Measurements from ENCODE around the gene C17orf113.

Gene C17orf113

DNA sequence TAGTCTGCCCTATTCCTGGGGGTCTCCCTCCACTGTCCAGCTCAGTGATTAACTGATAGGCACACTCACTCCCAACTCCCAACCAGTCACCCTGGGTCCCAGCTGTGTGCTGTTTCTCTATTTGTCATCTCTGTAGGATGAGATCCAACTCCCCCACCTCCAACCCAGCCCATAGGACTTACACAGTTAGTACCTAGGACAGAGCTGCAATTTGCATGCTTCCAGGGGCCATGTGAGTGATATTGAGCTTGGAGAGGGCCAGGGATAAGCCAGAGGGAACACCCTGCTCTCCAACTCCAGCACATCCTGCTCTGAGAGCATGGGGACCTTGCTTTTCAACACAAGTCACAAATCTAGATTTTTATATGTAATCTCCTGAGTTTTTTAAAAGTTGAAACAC lies 8.8 kb downstream of the C17orf113 start:
- H3K27me3 ChIP-seq (ENCODE audit: control insufficient read depth, insufficient read depth, low read length, poor library complexity, severe bottlenecking): no peaks in the 10 kb centered on the region
- no peak overlapping the region for H3K27ac ChIP-seq (ENCODE audit: insufficient read depth, low read depth, low read length, poor library complexity, severe bottlenecking)
- no peaks in the 10 kb centered on the region for H3K36me3 ChIP-seq (ENCODE audit: control insufficient read depth, insufficient read depth, low read length)
- H3K4me1 ChIP-seq (ENCODE audit: control insufficient read depth, insufficient read depth, low read length): peaks cover 16% of the 10 kb centered on the region
- no peaks in the 10 kb centered on the region for H3K9me3 ChIP-seq (ENCODE audit: control insufficient read depth, low read length)
- no peak overlapping the region for H3K4me3 ChIP-seq (ENCODE audit: insufficient read depth, low read depth, low read length)

DNA sequence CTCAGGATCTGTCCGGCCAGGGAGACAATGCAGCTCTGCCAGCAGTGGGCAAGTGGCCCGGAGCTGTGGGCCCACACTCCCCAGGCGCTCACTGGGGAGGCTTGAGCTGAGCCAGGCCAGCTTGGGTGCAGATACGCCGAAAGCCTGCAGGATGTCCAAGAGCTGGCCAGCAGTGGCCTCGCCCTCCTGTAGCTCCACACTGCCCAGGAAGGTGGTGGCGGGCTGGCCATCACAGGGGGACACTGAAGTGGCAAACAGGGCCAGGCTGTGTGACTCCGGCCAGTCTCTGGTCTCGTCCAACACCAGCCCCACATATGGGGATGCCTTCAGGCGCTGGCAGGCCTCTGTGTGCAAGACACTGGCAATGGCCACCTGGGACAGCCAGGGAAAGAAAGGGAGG lies 9.6 kb downstream of the C17orf113 start:
- Histone ChIP-seq H3K27ac (ENCODE audit: insufficient read depth, low read depth, low read length, poor library complexity, severe bottlenecking) (no peak overlapping the region), H3K27me3 (ENCODE audit: control insufficient read depth, insufficient read depth, low read length, poor library complexity, severe bottlenecking) (no peaks in the 10 kb centered on the region), H3K4me3 (ENCODE audit: insufficient read depth, low read depth, low read length) (no peak overlapping the region), H3K9me3 (ENCODE audit: control insufficient read depth, low read length) (no peaks in the 10 kb centered on the region), H3K4me1 (ENCODE audit: control insufficient read depth, insufficient read depth, low read length) (peaks cover 14% of the 10 kb centered on the region), H3K36me3 (ENCODE audit: control insufficient read depth, insufficient read depth, low read length) (no peaks in the 10 kb centered on the region)
- WGBS, 2 experiments: 94 to 95% methylated on average over 10 of the region's 10 CpGs

DNA sequence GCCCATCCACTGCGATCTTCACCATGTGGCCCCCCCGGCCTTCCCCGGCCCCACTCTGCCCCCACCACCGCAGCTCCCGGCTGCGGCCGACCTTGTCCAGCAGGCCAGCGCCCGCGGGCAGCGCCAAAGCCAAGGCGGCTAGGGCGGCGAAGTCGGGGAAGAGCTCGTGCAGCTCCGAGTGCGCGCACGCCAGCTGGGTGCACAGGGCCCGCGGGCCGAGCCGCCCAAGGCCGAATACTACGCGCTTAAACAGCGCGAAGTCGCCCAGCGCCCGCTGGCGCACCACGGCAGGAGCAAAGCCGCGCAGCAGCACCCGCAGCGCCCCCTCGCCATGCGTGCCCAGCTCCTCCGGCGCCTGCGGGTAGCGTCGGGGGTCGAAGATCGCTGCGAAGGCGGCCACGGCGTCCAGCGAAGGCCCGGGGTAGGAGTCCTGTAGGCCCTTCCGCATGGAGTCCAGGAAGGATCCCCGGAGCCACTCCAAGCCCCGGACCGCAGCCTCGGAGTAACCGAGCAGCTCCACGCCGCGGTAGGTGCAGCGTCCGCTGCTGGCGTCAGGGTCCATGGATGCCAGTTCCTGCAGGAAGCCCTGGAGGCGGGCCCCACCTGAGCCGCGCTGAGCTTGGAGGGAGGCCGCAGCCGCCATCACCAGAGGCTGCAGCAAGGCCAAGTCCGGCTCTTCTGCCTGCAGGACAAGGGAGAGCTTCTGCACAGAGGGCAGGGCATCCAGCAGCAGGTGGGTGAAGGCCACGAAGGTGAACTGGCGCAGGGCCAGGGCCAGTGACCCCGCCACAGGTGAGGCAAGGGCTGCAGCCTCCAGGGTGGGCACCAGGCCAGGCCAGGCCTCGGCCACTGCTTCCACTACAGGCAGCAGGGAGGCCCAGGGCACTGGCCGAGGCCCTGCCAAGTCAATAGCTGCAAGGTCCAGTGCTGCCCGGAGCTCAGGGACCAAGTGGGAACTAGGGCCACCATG lies 10.3 kb downstream of the C17orf113 start:
- Histone ChIP-seq H3K9me3 (ENCODE audit: control insufficient read depth, low read length) (no peaks in the 10 kb centered on the region), H3K36me3 (ENCODE audit: control insufficient read depth, insufficient read depth, low read length) (no peaks in the 10 kb centered on the region), H3K27ac (ENCODE audit: insufficient read depth, low read depth, low read length, poor library complexity, severe bottlenecking) (no peak overlapping the region), H3K4me3 (ENCODE audit: insufficient read depth, low read depth, low read length) (no peak overlapping the region), H3K27me3 (ENCODE audit: control insufficient read depth, insufficient read depth, low read length, poor library complexity, severe bottlenecking) (no peaks in the 10 kb centered on the region), H3K4me1 (ENCODE audit: control insufficient read depth, insufficient read depth, low read length) (peaks cover 9% of the 10 kb centered on the region)
- WGBS, 2 experiments: 96 to 97% methylated on average over 77 of the region's 77 CpGs

DNA sequence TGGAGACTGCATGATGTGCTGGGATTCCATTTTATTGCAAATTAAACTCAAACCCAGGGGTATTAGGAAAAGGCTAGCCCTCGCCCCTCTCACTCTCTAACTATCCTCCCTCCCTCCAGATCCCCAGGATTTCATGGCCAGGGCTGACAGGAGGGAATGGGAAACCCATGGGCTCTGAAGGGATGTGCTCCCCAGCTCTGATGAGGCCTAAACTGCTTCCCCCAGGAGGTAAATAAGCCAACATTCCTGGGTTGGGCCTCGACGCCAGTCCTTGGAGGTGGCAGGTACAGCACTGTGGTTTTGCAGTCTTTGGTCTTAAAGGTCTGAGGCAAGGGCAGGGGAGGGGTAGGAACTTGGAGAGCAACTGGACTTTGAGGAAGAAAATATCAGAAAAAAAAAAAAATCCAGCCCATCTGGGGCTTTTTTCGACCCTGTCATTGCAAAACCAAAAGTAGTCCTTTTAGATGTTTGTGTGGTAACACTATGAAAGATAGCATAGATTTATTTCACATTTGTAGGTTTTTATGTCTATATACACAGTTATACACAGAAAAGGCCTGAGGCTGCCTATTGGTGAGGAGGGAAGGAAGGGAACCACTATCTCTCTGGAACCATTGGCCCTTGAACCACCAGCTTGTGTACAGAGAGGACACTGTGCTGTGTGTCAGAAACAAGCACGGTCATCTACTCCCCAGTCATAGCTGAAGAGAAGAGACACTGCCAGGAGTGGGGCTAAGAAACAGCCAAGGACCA lies 12.0 kb downstream of the C17orf113 start:
- H3K27me3 ChIP-seq (ENCODE audit: control insufficient read depth, insufficient read depth, low read length, poor library complexity, severe bottlenecking): no peaks in the 10 kb centered on the region
- no peak overlapping the region for H3K4me3 ChIP-seq (ENCODE audit: insufficient read depth, low read depth, low read length)
- peaks cover 9% of the 10 kb centered on the region for H3K4me1 ChIP-seq (ENCODE audit: control insufficient read depth, insufficient read depth, low read length)
- WGBS, 2 experiments: 75 to 83% methylated on average over 5 of the region's 5 CpGs
- H3K27ac ChIP-seq (ENCODE audit: insufficient read depth, low read depth, low read length, poor library complexity, severe bottlenecking): no peak overlapping the region
- no peaks in the 10 kb centered on the region for H3K9me3 ChIP-seq (ENCODE audit: control insufficient read depth, low read length)
- H3K36me3 ChIP-seq (ENCODE audit: control insufficient read depth, insufficient read depth, low read length): no peaks in the 10 kb centered on the region

DNA sequence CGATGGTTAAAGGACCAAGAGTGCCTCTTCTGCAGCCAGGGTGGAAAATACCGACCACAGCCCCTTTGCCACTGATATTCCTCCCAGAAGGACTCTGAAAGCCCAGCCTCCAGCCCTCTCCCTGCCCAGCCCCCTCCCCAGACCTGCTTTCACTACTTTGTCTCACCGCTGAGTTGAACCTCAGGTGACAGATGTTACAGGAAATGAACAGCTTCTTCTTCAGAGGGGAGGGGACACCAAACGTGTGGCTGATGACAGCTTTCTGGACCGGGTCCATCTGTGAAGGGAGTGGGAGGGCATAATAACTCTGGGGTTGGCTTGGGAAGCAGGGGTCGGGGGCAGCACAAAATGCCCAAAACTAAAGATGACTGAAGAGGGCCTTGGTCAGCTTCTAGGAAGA lies 16.3 kb downstream of the C17orf113 start:
- Histone ChIP-seq H3K9me3 (ENCODE audit: control insufficient read depth, low read length) (no peaks in the 10 kb centered on the region), H3K27me3 (ENCODE audit: control insufficient read depth, insufficient read depth, low read length, poor library complexity, severe bottlenecking) (no peaks in the 10 kb centered on the region), H3K36me3 (ENCODE audit: control insufficient read depth, insufficient read depth, low read length) (no peaks in the 10 kb centered on the region), H3K4me3 (ENCODE audit: insufficient read depth, low read depth, low read length) (no peak overlapping the region), H3K4me1 (ENCODE audit: control insufficient read depth, insufficient read depth, low read length) (peaks cover 14% of the 10 kb centered on the region), H3K27ac (ENCODE audit: insufficient read depth, low read depth, low read length, poor library complexity, severe bottlenecking) (no peak overlapping the region)
- 58 to 59% methylated on average over 6 of the region's 6 CpGs for WGBS, 2 experiments

DNA sequence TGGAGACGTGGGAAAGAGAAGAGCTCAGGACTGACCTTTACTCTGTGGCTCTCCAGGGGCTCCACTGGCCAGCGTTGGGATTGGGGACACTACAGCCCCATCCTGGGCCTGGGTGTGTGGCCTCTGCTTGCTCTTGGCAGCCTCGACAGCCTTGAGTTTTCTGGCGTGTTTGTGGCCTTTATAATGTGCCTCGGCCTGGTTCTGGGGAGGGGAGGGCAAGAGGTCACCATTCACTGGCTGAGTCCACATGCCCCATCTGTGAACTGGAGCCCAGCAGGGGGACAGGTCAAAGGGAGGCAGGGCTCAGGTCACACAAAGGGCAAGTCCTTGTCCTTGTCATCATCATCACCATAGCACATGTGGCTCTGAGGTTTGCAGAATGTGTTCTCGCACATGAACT lies 18.8 kb downstream of the C17orf113 start:
- peaks cover 31% of the 10 kb centered on the region for H3K4me1 ChIP-seq (ENCODE audit: control insufficient read depth, insufficient read depth, low read length)
- no peak overlapping the region for H3K4me3 ChIP-seq (ENCODE audit: insufficient read depth, low read depth, low read length)
- no peaks in the 10 kb centered on the region for H3K36me3 ChIP-seq (ENCODE audit: control insufficient read depth, insufficient read depth, low read length)
- H3K27ac ChIP-seq (ENCODE audit: insufficient read depth, low read depth, low read length, poor library complexity, severe bottlenecking): no peak overlapping the region
- H3K9me3 ChIP-seq (ENCODE audit: control insufficient read depth, low read length): no peaks in the 10 kb centered on the region
- 78 to 81% methylated on average over 6 of the region's 6 CpGs for WGBS, 2 experiments
- no peaks in the 10 kb centered on the region for H3K27me3 ChIP-seq (ENCODE audit: control insufficient read depth, insufficient read depth, low read length, poor library complexity, severe bottlenecking)

DNA sequence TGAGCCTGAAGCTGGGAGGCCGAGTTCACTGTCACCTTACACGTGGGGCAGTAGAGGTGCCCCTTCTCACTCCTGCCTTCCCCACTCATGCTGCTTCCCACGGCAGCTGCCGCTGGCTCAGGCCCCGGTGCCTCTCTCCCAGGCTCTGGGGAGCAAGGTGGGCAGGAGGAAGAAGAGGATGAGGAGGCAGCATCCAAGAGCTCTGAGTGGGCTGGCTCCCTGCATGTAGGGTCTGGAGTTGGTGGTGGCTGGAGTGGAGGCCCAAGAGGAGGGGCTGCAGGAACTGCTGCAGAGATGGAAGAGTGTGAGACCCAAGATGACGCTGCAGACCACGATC lies 21.6 kb downstream of the C17orf113 start:
- no peak overlapping the region for H3K27ac ChIP-seq (ENCODE audit: insufficient read depth, low read depth, low read length, poor library complexity, severe bottlenecking)
- H3K4me3 ChIP-seq (ENCODE audit: insufficient read depth, low read depth, low read length): no peak overlapping the region
- WGBS, 2 experiments: 79 to 80% methylated on average over 7 of the region's 7 CpGs
- peaks cover 35% of the 10 kb centered on the region for H3K4me1 ChIP-seq (ENCODE audit: control insufficient read depth, insufficient read depth, low read length)
- H3K36me3 ChIP-seq (ENCODE audit: control insufficient read depth, insufficient read depth, low read length): peaks cover 2% of the 10 kb centered on the region
- no peaks in the 10 kb centered on the region for H3K27me3 ChIP-seq (ENCODE audit: control insufficient read depth, insufficient read depth, low read length, poor library complexity, severe bottlenecking)
- no peaks in the 10 kb centered on the region for H3K9me3 ChIP-seq (ENCODE audit: control insufficient read depth, low read length)

DNA sequence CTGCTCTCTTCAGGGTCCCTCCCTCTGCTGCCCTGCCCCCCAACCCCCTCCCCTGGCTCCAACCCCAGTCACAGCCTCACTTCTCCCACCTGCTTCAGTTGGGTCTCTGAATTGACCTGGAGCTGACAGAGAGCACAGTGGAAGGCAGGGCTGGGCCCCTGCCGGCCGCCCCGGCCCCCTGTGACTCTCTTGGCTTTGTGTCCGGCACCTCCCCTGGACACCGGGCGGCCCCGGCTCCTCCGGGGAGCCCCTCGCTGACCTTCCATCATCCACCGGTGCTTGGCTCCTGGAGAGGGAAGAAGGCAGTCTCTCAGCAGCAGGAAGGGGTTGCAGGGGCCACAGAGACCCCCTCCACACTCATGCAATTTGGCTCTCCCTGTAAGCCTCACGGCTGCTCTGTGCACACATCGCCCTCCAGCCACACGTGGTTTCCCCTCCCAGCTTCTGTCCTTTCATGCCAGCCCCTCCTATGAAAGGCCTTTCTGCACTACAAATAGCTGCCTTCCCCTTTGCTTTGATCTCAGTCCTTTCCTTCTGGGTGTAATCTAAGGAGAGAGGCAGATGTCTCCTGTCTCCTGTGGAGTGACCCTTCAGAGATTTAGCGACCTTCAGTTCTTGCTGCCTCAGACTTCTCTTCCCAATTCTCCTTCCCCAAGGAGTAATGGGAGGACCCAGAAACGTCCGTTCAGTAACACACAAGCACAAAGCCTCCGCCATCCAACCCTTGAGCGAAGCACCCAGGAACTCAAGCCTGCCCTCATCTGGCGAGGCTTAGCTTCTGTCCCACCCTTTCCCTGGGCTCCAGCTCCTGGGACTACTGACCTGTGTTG lies 22.2 kb downstream of the C17orf113 start:
- Histone ChIP-seq H3K27ac (ENCODE audit: insufficient read depth, low read depth, low read length, poor library complexity, severe bottlenecking) (peak overlapping the region; percentile 83), H3K4me1 (ENCODE audit: control insufficient read depth, insufficient read depth, low read length) (peaks cover 35% of the 10 kb centered on the region), H3K9me3 (ENCODE audit: control insufficient read depth, low read length) (no peaks in the 10 kb centered on the region), H3K36me3 (ENCODE audit: control insufficient read depth, insufficient read depth, low read length) (peaks cover 8% of the 10 kb centered on the region), H3K27me3 (ENCODE audit: control insufficient read depth, insufficient read depth, low read length, poor library complexity, severe bottlenecking) (no peaks in the 10 kb centered on the region), H3K4me3 (ENCODE audit: insufficient read depth, low read depth, low read length) (peak overlapping the region; percentile 16)
- WGBS, 2 experiments: 15 to 20% methylated on average over 19 of the region's 19 CpGs

DNA sequence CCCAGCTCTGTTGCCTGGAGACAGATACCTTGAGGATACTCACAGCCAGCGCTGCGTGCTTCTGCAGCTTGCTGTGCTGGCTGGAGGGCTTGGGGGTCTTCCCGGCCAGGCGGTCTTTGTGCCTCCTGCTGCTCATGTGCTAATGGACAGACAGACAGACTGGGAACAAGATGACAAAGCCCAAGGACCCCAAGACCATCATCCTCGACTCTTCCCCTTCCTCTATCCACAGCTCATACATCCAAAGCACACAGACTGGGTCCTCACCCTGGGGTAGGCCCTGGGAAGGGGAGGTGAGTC lies 22.9 kb downstream of the C17orf113 start:
- peak overlapping the region; percentile 83 for H3K27ac ChIP-seq (ENCODE audit: insufficient read depth, low read depth, low read length, poor library complexity, severe bottlenecking)
- peaks cover 35% of the 10 kb centered on the region for H3K4me1 ChIP-seq (ENCODE audit: control insufficient read depth, insufficient read depth, low read length)
- no peaks in the 10 kb centered on the region for H3K9me3 ChIP-seq (ENCODE audit: control insufficient read depth, low read length)
- peak overlapping the region; percentile 16 for H3K4me3 ChIP-seq (ENCODE audit: insufficient read depth, low read depth, low read length)
- H3K36me3 ChIP-seq (ENCODE audit: control insufficient read depth, insufficient read depth, low read length): peaks cover 13% of the 10 kb centered on the region
- no peaks in the 10 kb centered on the region for H3K27me3 ChIP-seq (ENCODE audit: control insufficient read depth, insufficient read depth, low read length, poor library complexity, severe bottlenecking)
- WGBS, 2 experiments: 44 to 57% methylated on average over 5 of the region's 5 CpGs
